Colonic mucosa (tissue), 4 donors: Measurements from ENCODE around the gene CDC45. TPM values are rescaled to one million over a fixed set of nuclear protein-coding genes. Genes with fewer than 3 reads are reported as not detected.
"Not testable (repeated sequence)": the region's sequence is repeated elsewhere in the genome, so short reads cannot be mapped to it uniquely, and the experiment has no call there.

Experiments used
- DNase-seq: peaks from one replicate; pipeline ENCODE4 v3.0.0-alpha.2; 2020
- H3K27ac ChIP-seq: fragments of 200-600 bp; one replicate; pipeline ENCODE4 v1.8.0; 2021
- H3K27me3 ChIP-seq: fragments of 200-600 bp; one replicate; pipeline ENCODE4 v1.8.0; 2021
- H3K36me3 ChIP-seq: fragments of 200-600 bp; one replicate; pipeline ENCODE4 v1.8.0; 2021
- H3K4me1 ChIP-seq: fragments of 200-600 bp; one replicate; pipeline ENCODE4 v1.8.0; 2021; ENCODE audit warnings: mild to moderate bottlenecking
- H3K4me3 ChIP-seq: fragments of 200-600 bp; one replicate; pipeline ENCODE4 v1.8.0; 2021
- H3K9ac ChIP-seq, 2 donors: one replicate each; pipeline ENCODE4 v1.7.0; 2013; ENCODE audit warnings: control low read depth in 2 of 2, low read depth in 2 of 2, low read length in 2 of 2
- H3K9me3 ChIP-seq: fragments of 200-600 bp; one replicate; pipeline ENCODE4 v1.8.0; 2021
- CTCF ChIP-seq: fragments of 200-600 bp; IDR thresholded peaks from one replicate; pipeline ENCODE4 v1.8.0; 2022; ENCODE audit warnings: antibody characterized with exemption, mild to moderate bottlenecking
- intact Hi-C: fragments of 100-400 bp; cut with DNase I; formaldehyde crosslinking; loops from one replicate; pipeline ENCODE4 v1.14.1; 2022
- total RNA-seq, 2 donors: library from RNA; stranded (reverse); fragmentation: NEBNext Ultra II Directional in 1 of 2; extraction: Animal tissue kit (Norgen Biotek cat#: 25700) in 1 of 2; gene quantifications; one replicate each; pipeline ENCODE4 v1.2.1, GENCODE V29; 2021
- donor health status: healthy.
- donor health status: DM: no; HTN: no; CAD: no.
- donor health status: DM: no; HTN: no; CAD: no.

Gene CDC45
- total RNA-seq, 2 donors from 2014 or later = 5.1 to 35.9 TPM

- Histone ChIP-seq H3K9ac (no peak overlapping the region), H3K4me1 (no peaks in the 10 kb centered on the region), H3K27me3 (no peaks in the 10 kb centered on the region), H3K27ac (no peak overlapping the region), H3K4me3 (no peak overlapping the region), H3K36me3 (no peaks in the 10 kb centered on the region), H3K9me3 (no peaks in the 10 kb centered on the region)
- TF ChIP-seq CTCF = no peak
- intact Hi-C loops = no loop called here
- no peak for DNase-seq
Measured at GRCh38 chr22:19547620-19548019, 67.9 kb downstream of the CDC45 start.

GRCh38 chr22:19548427-19548826 is 68.7 kb downstream of the CDC45 start:
- H3K9me3 ChIP-seq, intact Hi-C loops, DNase-seq, H3K4me1 ChIP-seq, H3K4me3 ChIP-seq, H3K27me3 ChIP-seq, H3K36me3 ChIP-seq, H3K9ac ChIP-seq, H3K27ac ChIP-seq: not testable (repeated sequence)

- Histone ChIP-seq H3K9me3 (no peaks in the 10 kb centered on the region), H3K4me1 (no peaks in the 10 kb centered on the region), H3K27ac (no peak overlapping the region), H3K9ac (no peak overlapping the region), H3K36me3 (no peaks in the 10 kb centered on the region), H3K27me3 (no peaks in the 10 kb centered on the region), H3K4me3 (no peak overlapping the region)
- intact Hi-C loops = no loop called here
- no peak for TF ChIP-seq CTCF
- no peak for DNase-seq
Measured at GRCh38 chr22:19548964-19549363, 69.2 kb downstream of the CDC45 start.

GRCh38 chr22:19549428-19549827 is 69.7 kb downstream of the CDC45 start:
- no peaks in the 10 kb centered on the region for H3K9me3 ChIP-seq
- no peak overlapping the region for H3K4me3 ChIP-seq
- no peaks in the 10 kb centered on the region for H3K4me1 ChIP-seq
- DNase-seq = no peak
- TF ChIP-seq CTCF = no peak
- no peak overlapping the region for H3K27ac ChIP-seq
- H3K36me3 ChIP-seq = no peaks in the 10 kb centered on the region
- H3K9ac ChIP-seq = no peak overlapping the region
- H3K27me3 ChIP-seq = no peaks in the 10 kb centered on the region
- intact Hi-C loops = no loop called here

GRCh38 chr22:19550382-19550781 is 70.7 kb downstream of the CDC45 start:
- no peak overlapping the region for H3K27ac ChIP-seq
- no peak overlapping the region for H3K4me3 ChIP-seq
- H3K27me3 ChIP-seq = no peaks in the 10 kb centered on the region
- H3K36me3 ChIP-seq = no peaks in the 10 kb centered on the region
- DNase-seq = no peak
- intact Hi-C loops = no loop called here
- no peaks in the 10 kb centered on the region for H3K4me1 ChIP-seq
- no peak for TF ChIP-seq CTCF
- no peaks in the 10 kb centered on the region for H3K9me3 ChIP-seq
- H3K9ac ChIP-seq = no peak overlapping the region

GRCh38 chr22:19553201-19553600 is 73.5 kb downstream of the CDC45 start:
- H3K9ac ChIP-seq = no peak overlapping the region
- no peaks in the 10 kb centered on the region for H3K36me3 ChIP-seq
- H3K27me3 ChIP-seq = no peaks in the 10 kb centered on the region
- no peak for DNase-seq
- H3K9me3 ChIP-seq = no peaks in the 10 kb centered on the region
- no peak overlapping the region for H3K4me3 ChIP-seq
- intact Hi-C loops = no loop called here
- H3K27ac ChIP-seq = no peak overlapping the region
- TF ChIP-seq CTCF = no peak
- no peaks in the 10 kb centered on the region for H3K4me1 ChIP-seq
